Ishikawa (cell line): ENCODE measurements around the gene TBC1D22A.

Experiments
- CEBPB ChIP-seq: IDR thresholded peaks from 2 replicates; pipeline ENCODE4 v1.6.1; 2012
- CREB1 ChIP-seq: IDR thresholded peaks from 2 replicates; pipeline ENCODE4 v1.6.1; 2012; ENCODE audit warnings: low read depth
- EGR1 ChIP-seq: IDR thresholded peaks from 2 replicates; pipeline ENCODE4 v1.6.1; 2012
- EP300 ChIP-seq: IDR thresholded peaks from 2 replicates; pipeline ENCODE4 v1.6.1; 2012; ENCODE audit warnings: borderline replicate concordance
- FOXM1 ChIP-seq: IDR thresholded peaks from 2 replicates; pipeline ENCODE4 v1.6.1; 2012; ENCODE audit warnings: low read depth, borderline replicate concordance
- NFIC ChIP-seq: IDR thresholded peaks from 2 replicates; pipeline ENCODE4 v1.6.1; 2012
- RAD21 ChIP-seq: IDR thresholded peaks from 2 replicates; pipeline ENCODE4 v1.6.1; 2012; ENCODE audit warnings: low read depth
- REST ChIP-seq: IDR thresholded peaks from 2 replicates; pipeline ENCODE4 v1.6.1; 2012; ENCODE audit warnings: low read depth, mild to moderate bottlenecking
- TAF1 ChIP-seq: IDR thresholded peaks from 2 replicates; pipeline ENCODE4 v1.6.1; 2012; ENCODE audit warnings: low read depth, mild to moderate bottlenecking
- TCF12 ChIP-seq: IDR thresholded peaks from 2 replicates; pipeline ENCODE4 v1.6.1; 2012; ENCODE audit warnings: low read depth
- TEAD4 ChIP-seq: IDR thresholded peaks from 2 replicates; pipeline ENCODE4 v1.6.1; 2012
- YY1 ChIP-seq: IDR thresholded peaks from 2 replicates; pipeline ENCODE4 v1.6.1; 2012; ENCODE audit warnings: low read depth
- ZBTB7A ChIP-seq: IDR thresholded peaks from 2 replicates; pipeline ENCODE4 v1.6.1; 2012; ENCODE audit warnings: low read depth
- TF ChIP-seq, protein P1 (sequence below): IDR thresholded peaks from 2 replicates; pipeline ENCODE4 v1.6.1; 2012
- TF ChIP-seq, protein P2 (sequence below): IDR thresholded peaks from 2 replicates; pipeline ENCODE4 v1.6.1; 2012

TBC1D22A gene

GRCh38 chr22:47115921-47116320 lies 353.5 kb downstream of the TBC1D22A start:
- TF ChIP-seq FOXM1 (no peak), EP300 (no peak), NFIC (no peak), TCF12 (no peak), REST (no peak), RAD21 (no peak), YY1 (no peak), EGR1 (no peak), ZBTB7A (no peak), TAF1 (no peak), CEBPB (no peak), CREB1 (no peak), TEAD4 (no peak)
- TF ChIP-seq, protein P1, sequence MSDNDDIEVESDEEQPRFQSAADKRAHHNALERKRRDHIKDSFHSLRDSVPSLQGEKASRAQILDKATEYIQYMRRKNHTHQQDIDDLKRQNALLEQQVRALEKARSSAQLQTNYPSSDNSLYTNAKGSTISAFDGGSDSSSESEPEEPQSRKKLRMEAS, result no peak
- TF ChIP-seq, protein P2, sequence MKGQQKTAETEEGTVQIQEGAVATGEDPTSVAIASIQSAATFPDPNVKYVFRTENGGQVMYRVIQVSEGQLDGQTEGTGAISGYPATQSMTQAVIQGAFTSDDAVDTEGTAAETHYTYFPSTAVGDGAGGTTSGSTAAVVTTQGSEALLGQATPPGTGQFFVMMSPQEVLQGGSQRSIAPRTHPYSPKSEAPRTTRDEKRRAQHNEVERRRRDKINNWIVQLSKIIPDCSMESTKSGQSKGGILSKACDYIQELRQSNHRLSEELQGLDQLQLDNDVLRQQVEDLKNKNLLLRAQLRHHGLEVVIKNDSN, result no peak

GRCh38 chr22:47116426-47117341 lies 354.2 kb downstream of the TBC1D22A start:
- no peak for TF ChIP-seq ZBTB7A
- no peak for TF ChIP-seq CEBPB
- no peak for TF ChIP-seq YY1
- TF ChIP-seq RAD21, result no peak
- TF ChIP-seq, protein P2, result no peak
- TF ChIP-seq EP300, result no peak
- TF ChIP-seq, protein P1, result no peak
- TF ChIP-seq REST, result no peak
- no peak for TF ChIP-seq FOXM1
- TF ChIP-seq TEAD4, result no peak
- TF ChIP-seq CREB1, result no peak
- no peak for TF ChIP-seq TAF1
- no peak for TF ChIP-seq EGR1
- TF ChIP-seq TCF12, result no peak

DNA sequence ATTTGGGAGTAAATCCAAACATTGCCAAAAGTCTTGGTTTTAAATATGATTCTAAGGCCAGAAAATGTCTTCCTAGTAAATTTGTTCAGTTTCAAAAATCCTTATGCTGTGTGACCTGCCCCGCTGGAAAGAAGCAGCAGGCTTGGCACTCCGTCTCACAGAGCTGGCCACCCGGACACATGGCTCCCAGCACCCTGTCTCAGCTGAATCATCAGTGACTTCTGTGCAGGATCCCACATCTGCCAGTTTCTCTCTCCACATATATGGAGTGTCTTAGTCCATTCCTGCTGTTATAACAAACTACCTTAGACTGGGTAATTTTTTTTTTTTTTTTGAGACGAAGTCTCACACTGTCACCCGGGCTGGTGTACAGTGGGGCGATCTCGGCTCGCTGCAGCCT lies 356.7 kb downstream of the TBC1D22A start:
- TF ChIP-seq REST (no peak), FOXM1 (no peak), EP300 (no peak), TAF1 (no peak), TEAD4 (no peak), RAD21 (no peak)
- TF ChIP-seq, protein P2, result no peak

GRCh38 chr22:47120399-47120798 lies 357.9 kb downstream of the TBC1D22A start:
- TF ChIP-seq REST (no peak), EGR1 (no peak), CEBPB (no peak), CREB1 (no peak)
